Measurements from ENCODE around the gene PHAF1.

- TF ChIP-seq CTCF (IDR thresholded peaks at IDR 0.05; ENCODE audit: low read depth, low read length, missing input control) (no peak), TAF1 (conservative IDR thresholded peaks at IDR 0.05) (no peak), YY1 (IDR thresholded peaks at IDR 0.05) (no peak), JUND (IDR thresholded peaks at IDR 0.05) (no peak)
Observed at GRCh38 chr16:67148221-67148620, 38.5 kb downstream of the PHAF1 start.
